ENCODE results near the gene CBARP.

DNA sequence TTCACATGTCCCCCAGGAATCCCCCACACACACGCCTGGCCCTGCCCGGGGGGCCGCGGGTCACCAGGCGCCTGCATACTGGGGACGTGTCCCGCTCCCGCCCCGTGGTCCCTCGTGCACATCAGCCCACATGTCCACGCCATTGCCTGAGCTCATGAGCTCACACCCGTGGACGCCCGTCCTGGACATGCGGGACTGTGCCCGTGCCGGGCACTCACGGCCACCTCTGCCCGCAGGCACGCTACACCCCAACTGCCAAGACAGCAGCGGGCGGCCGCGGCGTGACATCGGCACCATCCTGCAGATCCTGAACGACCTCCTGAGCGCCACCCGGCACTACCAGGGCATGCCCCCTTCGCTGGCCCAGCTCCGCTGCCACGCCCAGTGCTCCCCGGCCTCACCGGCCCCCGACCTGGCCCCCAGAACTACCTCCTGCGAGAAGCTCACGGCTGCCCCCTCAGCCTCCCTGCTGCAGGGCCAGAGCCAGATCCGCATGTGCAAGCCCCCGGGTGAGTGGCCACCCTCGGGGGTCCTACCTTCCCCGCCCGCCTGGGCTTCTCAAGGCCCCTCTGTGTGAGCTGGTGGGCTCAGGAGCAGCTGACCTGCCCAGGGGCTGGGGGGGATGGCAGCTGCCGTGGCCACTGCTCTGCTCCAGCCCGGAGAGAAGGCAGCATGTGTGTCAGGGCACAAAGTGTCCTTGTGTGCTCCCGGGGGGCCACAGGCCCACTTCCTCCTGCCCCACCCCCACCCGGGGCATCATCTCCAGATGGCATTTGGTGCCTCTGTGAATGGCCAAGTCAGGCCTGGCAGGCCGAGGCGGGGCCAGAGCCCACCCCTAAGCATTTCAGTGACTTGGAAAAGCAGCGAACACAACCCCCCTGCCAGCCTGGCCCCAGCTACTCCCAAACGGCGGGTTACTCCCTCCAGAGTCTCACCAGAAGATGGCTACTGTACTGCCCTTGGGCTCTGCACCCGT lies 17.7 kb upstream of the CBARP start:
- no peak for TF ChIP-seq CTCF (IDR thresholded peaks at IDR 0.05; ENCODE audit: poor library complexity, severe bottlenecking)
- TF ChIP-seq POLR2AphosphoS5 (IDR thresholded peaks at IDR 0.05): no peak
- TF ChIP-seq REST (IDR thresholded peaks at IDR 0.05; ENCODE audit: borderline replicate concordance): no peak
- TF ChIP-seq EZH2 (IDR thresholded peaks at IDR 0.05; ENCODE audit: borderline replicate concordance, insufficient read depth, low read length, poor library complexity, severe bottlenecking): no peak
- TF ChIP-seq TAF1 (IDR thresholded peaks at IDR 0.05; ENCODE audit: low read depth): no peak
- no peak for TF ChIP-seq EP300 (conservative IDR thresholded peaks at IDR 0.05; ENCODE audit: poor library complexity, severe bottlenecking)
- TF ChIP-seq RAD21 (conservative IDR thresholded peaks at IDR 0.05): no peak
